Mucosa of stomach (tissue), 1 donor: Measurements from ENCODE around the gene MRPS6.

ENCODE experiments used
- H3K27me3 ChIP-seq: one replicate; pipeline ENCODE4 v1.7.0; 2013; ENCODE audit warnings: mild to moderate bottlenecking, low read length; ENCODE audit not compliant: control insufficient read depth, insufficient read depth
- H3K36me3 ChIP-seq: one replicate; pipeline ENCODE4 v1.7.0; 2013; ENCODE audit warnings: low read length; ENCODE audit not compliant: control insufficient read depth, insufficient read depth
- H3K4me1 ChIP-seq: one replicate; pipeline ENCODE4 v1.7.0; 2013; ENCODE audit warnings: mild to moderate bottlenecking, low read length; ENCODE audit not compliant: control insufficient read depth, insufficient read depth
- H3K4me3 ChIP-seq: one replicate; pipeline ENCODE4 v1.7.0; 2013; ENCODE audit warnings: low read length
- H3K9ac ChIP-seq: one replicate; pipeline ENCODE4 v1.7.0; 2013; ENCODE audit warnings: mild to moderate bottlenecking, low read length, moderate library complexity
- H3K9me3 ChIP-seq: one replicate; pipeline ENCODE4 v1.7.0; 2013; ENCODE audit warnings: mild to moderate bottlenecking, low read length, moderate library complexity; ENCODE audit not compliant: control insufficient read depth
- donor health status: Pancreatic carcinoma.

The MRPS6 gene

GRCh38 chr21:34112316-34113033 is 39.1 kb downstream of the MRPS6 start:
- no peaks in the 10 kb centered on the region for H3K4me1 ChIP-seq
- no peak overlapping the region for H3K4me3 ChIP-seq
- no peaks in the 10 kb centered on the region for H3K36me3 ChIP-seq
- no peak overlapping the region for H3K9ac ChIP-seq
- no peaks in the 10 kb centered on the region for H3K9me3 ChIP-seq
- H3K27me3 ChIP-seq: no peaks in the 10 kb centered on the region

GRCh38 chr21:34113842-34114241 is 40.5 kb downstream of the MRPS6 start:
- Histone ChIP-seq H3K9ac (no peak overlapping the region), H3K4me3 (no peak overlapping the region), H3K27me3 (no peaks in the 10 kb centered on the region), H3K36me3 (no peaks in the 10 kb centered on the region), H3K9me3 (no peaks in the 10 kb centered on the region), H3K4me1 (no peaks in the 10 kb centered on the region)

GRCh38 chr21:34115160-34115559 is 41.8 kb downstream of the MRPS6 start:
- Histone ChIP-seq H3K4me3 (no peak overlapping the region), H3K27me3 (no peaks in the 10 kb centered on the region), H3K9ac (no peak overlapping the region), H3K4me1 (no peaks in the 10 kb centered on the region), H3K9me3 (no peaks in the 10 kb centered on the region), H3K36me3 (no peaks in the 10 kb centered on the region)

- Histone ChIP-seq H3K9me3 (no peaks in the 10 kb centered on the region), H3K4me3 (no peak overlapping the region), H3K36me3 (no peaks in the 10 kb centered on the region), H3K9ac (no peak overlapping the region), H3K27me3 (no peaks in the 10 kb centered on the region), H3K4me1 (no peaks in the 10 kb centered on the region)
Measured at GRCh38 chr21:34116569-34116968, 43.2 kb downstream of the MRPS6 start.

- Histone ChIP-seq H3K27me3 (no peaks in the 10 kb centered on the region), H3K4me1 (peaks cover 4% of the 10 kb centered on the region), H3K36me3 (no peaks in the 10 kb centered on the region), H3K9me3 (no peaks in the 10 kb centered on the region), H3K4me3 (no peak overlapping the region), H3K9ac (no peak overlapping the region)
Measured at GRCh38 chr21:34120867-34121266, 47.5 kb downstream of the MRPS6 start.

GRCh38 chr21:34122047-34122446 is 48.7 kb downstream of the MRPS6 start:
- Histone ChIP-seq H3K9me3 (no peaks in the 10 kb centered on the region), H3K9ac (no peak overlapping the region), H3K4me3 (no peak overlapping the region), H3K4me1 (peaks cover 4% of the 10 kb centered on the region), H3K27me3 (no peaks in the 10 kb centered on the region), H3K36me3 (no peaks in the 10 kb centered on the region)

GRCh38 chr21:34123609-34124008 is 50.2 kb downstream of the MRPS6 start:
- Histone ChIP-seq H3K36me3 (no peaks in the 10 kb centered on the region), H3K4me1 (peaks cover 4% of the 10 kb centered on the region), H3K27me3 (no peaks in the 10 kb centered on the region), H3K9me3 (no peaks in the 10 kb centered on the region), H3K9ac (no peak overlapping the region), H3K4me3 (no peak overlapping the region)

- H3K27me3 ChIP-seq: no peaks in the 10 kb centered on the region
- peaks cover 4% of the 10 kb centered on the region for H3K4me1 ChIP-seq
Measured at GRCh38 chr21:34126269-34126668, 52.9 kb downstream of the MRPS6 start.

GRCh38 chr21:34126691-34127090 is 53.3 kb downstream of the MRPS6 start:
- Histone ChIP-seq H3K36me3 (no peaks in the 10 kb centered on the region), H3K9me3 (no peaks in the 10 kb centered on the region), H3K4me3 (no peak overlapping the region), H3K9ac (no peak overlapping the region), H3K4me1 (peaks cover 4% of the 10 kb centered on the region), H3K27me3 (no peaks in the 10 kb centered on the region)

More at GRCh38 chr21:34126269-34126668, 52.9 kb downstream of the MRPS6 start:
- H3K9me3 ChIP-seq: no peaks in the 10 kb centered on the region
- no peaks in the 10 kb centered on the region for H3K36me3 ChIP-seq
- H3K9ac ChIP-seq: no peak overlapping the region
- no peak overlapping the region for H3K4me3 ChIP-seq

GRCh38 chr21:34128124-34128523 is 54.7 kb downstream of the MRPS6 start:
- Histone ChIP-seq H3K4me3 (no peak overlapping the region), H3K9ac (no peak overlapping the region)

GRCh38 chr21:34128674-34129038 is 55.3 kb downstream of the MRPS6 start:
- no peak overlapping the region for H3K4me3 ChIP-seq
- no peaks in the 10 kb centered on the region for H3K27me3 ChIP-seq
- no peaks in the 10 kb centered on the region for H3K36me3 ChIP-seq
- no peaks in the 10 kb centered on the region for H3K4me1 ChIP-seq
- H3K9me3 ChIP-seq: no peaks in the 10 kb centered on the region
- no peak overlapping the region for H3K9ac ChIP-seq

More at GRCh38 chr21:34128124-34128523, 54.7 kb downstream of the MRPS6 start:
- H3K4me1 ChIP-seq: no peaks in the 10 kb centered on the region
- H3K27me3 ChIP-seq: no peaks in the 10 kb centered on the region
- H3K36me3 ChIP-seq: no peaks in the 10 kb centered on the region
- no peaks in the 10 kb centered on the region for H3K9me3 ChIP-seq

- Histone ChIP-seq H3K9me3 (no peaks in the 10 kb centered on the region), H3K36me3 (no peaks in the 10 kb centered on the region), H3K27me3 (no peaks in the 10 kb centered on the region), H3K4me3 (no peak overlapping the region), H3K4me1 (no peaks in the 10 kb centered on the region), H3K9ac (no peak overlapping the region)
Measured at GRCh38 chr21:34129039-34129891, 55.9 kb downstream of the MRPS6 start.
